Fibroblast of peridontal ligament (primary cell): ENCODE results near the gene SACS.
"Not testable (repeated sequence)": the region's sequence is repeated elsewhere in the genome, so short reads cannot be mapped to it uniquely, and the experiment has no call there.

Source experiments
- DNase-seq: peaks from one replicate; pipeline ENCODE4 v3.0.0-alpha.2; 2010; ENCODE audit errors: extremely low read depth

Gene SACS

DNA sequence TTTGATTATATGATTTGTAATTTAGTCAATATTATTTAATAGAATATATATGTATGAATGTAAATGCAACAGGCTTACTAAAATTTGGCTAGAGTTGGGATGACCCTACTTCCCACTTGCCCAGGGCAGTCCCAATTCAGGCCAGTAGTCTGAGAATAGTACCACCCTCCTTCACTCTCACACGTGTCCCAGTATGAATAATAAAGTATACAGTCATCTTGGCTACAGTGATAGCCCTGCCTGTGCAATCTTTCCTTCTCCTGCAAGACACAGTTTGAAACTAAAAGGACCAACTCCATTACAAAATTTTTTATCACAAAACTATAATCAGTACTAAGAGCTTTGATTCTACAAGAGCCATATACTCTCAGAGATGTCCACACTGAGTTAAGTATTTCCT, 76.2 kb downstream of the SACS start:
- DNase-seq: no peak

- DNase-seq: no peak
These were observed 77.1 kb downstream of the SACS start for GRCh38 chr13:23356368-23356767.

DNA sequence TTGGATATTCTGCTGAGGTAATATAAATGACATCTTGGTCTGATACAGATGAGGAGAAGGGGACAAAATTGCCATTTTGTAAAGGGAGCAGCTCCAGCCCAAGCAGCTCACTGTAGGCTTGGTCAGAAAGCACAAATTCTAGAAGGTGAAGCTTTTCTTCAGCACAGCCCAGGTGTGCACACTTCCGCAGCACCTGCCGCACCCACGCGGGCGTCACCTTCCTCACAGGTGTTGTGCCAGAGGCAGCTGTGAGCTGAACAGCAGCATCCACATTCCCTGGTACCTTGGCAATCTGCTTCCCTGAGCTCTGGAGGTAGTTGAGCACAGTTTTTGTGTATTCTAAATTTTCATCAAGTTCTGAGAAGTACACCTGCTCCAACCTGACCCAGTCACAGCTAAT, 79.0 kb downstream of the SACS start:
- no peak for DNase-seq

DNA sequence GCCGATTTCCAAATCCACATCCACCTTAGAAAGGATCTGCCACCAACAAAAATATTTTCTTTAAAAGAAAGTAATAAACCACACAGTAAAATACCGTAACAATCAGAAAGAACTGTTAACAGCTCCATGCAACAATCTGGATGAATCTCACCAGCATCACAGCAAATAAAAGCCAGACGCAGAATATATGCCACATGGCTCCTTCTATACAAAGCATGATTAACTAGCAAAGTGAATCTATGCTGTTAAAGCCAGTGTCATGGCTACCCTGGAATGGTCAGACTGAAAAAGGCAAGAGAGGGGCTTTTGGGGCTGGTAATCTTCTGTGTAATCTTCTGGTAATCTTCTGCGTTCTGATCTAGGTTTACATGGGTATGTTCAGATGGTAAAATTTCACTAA, 81.3 kb downstream of the SACS start:
- DNase-seq: no peak

- DNase-seq: no peak
These were observed 83.5 kb downstream of the SACS start for GRCh38 chr13:23350009-23350408.

GRCh38 chr13:23349161-23349897, 84.2 kb downstream of the SACS start:
- peak; percentile 89 for DNase-seq

- peak; percentile 30 for DNase-seq
These were observed 85.0 kb downstream of the SACS start for GRCh38 chr13:23348262-23349127.

DNA sequence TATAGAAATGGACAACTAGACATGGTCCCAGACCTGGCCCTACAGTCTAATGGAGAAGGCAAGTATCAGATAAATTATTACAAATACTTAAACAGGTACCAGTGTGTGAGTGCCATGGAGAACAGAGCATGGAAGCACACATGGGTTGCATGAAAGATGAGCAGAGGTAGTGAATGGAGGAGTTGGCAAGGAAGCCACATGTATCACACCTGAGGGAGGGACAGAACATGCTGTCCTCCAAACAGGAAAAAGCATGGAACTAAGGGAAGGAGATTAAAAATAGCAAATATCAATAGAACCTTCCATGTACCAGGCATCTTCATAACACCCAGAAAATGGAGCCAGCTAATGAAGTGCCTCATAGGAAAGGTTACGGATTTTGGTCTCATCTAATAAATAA, 85.9 kb downstream of the SACS start:
- DNase-seq: no peak

DNA sequence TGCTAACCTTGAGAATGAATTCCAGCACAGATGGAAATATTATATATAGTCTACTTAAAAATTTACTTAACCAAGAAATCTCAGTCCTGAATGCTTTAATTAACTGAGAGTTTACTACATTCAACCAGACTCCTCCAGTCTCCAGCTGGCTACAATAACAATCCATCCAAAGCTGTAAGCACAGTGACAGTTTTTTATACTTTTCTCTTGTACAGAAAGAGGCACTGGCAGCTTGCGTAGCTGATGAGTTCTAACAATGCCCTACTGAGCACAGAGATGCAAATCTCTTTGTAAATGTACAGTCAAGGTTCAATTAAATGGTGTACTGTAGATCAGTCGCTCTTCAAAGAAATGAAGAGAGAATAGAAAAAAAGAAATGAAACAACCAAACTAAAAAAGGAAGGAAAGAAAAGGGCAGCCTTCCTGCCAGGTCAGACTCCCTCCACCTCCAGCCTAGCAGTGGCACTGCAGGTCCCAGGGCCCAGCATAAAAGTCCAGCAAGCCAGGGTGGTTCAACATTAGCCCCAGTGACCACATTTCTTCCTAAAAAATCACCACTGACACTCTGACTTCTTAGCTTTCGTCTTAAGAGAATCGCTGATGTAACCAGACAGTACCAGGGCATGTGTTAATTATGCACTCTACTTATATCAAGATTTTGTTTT, 88.4 kb downstream of the SACS start:
- DNase-seq: no peak

- no peak for DNase-seq
These were observed 94.3 kb downstream of the SACS start for GRCh38 chr13:23339225-23339624.

- DNase-seq: no peak
These were observed 103.1 kb downstream of the SACS start for GRCh38 chr13:23330356-23330755.

DNA sequence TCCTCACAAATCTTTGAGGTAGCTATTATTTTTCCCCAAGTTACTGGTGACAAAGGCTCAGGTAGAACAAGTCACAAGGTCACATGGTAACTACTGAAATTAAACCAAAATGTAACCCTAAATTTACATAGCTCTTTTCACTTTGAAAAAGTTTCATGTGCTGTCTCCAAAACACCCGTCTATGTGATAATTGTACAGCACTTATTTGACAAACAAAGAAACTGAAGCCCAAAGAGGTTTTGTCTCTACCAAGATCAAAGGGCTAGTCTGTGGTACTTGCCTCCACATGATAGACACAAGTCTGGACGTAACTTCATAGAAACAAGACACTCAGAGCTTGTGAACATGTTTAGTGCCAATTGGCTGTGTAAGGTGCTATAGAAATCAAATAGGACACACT, 108.3 kb downstream of the SACS start:
- DNase-seq: no peak

- DNase-seq: no peak
These were observed 109.4 kb downstream of the SACS start for GRCh38 chr13:23323946-23324709.

DNA sequence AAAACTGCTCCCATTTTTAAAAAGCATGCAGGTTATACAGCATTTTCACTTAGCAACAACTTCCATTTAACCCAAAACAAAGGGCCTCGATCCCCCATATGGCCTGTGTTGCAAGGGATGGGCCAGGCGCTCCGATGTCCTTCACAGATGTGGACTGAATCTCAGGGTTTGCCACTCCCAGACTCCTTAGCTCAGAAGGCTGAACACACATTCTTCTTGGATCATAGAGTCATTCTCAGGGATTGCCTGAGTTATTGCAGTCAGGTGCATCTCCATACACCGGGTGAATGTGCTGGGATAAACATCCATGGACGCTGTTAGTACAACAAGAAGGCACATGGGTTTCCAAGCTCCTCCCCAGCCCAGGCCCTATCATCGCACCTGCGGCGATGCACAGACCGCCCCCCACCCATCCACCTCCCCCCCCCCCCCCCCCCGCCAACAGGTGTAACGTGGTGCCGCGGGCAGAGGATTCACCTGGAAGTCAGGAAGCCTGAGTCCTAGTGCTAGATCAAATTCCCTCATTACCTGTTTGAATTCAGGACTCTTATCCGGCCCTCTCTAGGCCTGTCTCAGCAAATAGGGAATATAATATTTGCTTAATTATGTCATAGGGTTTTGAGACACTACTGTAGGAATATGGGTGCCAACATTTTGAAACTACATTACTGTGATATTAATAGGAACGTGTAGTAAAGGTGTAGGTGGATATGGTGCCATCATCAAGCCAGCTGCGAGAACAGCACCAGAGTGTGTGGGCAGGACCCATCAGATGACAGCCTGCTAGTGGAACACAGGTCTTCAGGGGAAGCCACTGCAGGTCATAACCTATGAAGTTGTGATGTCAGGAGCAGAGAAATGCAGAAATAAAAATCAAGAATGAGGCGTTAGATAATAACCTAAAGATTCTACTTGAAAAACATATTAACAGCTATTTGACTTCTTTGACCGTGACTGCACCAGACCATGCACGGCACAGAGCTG, 110.9 kb downstream of the SACS start:
- DNase-seq: no peak

- peak; percentile 89 for DNase-seq
These were observed 111.8 kb downstream of the SACS start for GRCh38 chr13:23321535-23322241.

DNA sequence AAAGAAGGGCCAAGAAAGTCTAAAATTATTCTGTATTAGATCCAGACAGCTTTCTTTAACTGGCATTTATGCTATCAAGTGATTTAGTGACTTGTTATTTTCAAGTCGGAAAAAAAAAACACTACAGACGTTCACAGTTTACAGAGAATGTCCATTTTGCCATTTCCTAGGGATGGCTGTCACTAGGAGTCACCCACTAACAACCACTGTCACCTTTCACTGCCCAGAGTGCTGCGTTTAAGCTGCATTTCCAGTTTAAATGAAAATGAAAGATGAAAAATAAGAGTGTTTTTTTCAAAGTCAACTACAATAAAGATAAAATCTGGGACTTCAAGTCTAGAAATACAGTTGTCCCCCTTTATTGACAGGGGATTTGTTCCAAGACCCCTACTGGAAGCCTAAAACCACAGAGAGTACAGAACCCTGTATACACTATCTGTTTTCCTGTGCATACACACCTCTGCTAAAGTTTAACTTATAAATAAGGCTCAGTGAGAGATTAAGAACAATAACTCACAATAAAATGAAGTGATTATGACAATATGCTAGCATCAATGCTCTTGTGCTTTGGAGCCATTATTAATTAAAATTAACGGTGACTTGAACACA, 112.5 kb downstream of the SACS start:
- no peak for DNase-seq

DNA sequence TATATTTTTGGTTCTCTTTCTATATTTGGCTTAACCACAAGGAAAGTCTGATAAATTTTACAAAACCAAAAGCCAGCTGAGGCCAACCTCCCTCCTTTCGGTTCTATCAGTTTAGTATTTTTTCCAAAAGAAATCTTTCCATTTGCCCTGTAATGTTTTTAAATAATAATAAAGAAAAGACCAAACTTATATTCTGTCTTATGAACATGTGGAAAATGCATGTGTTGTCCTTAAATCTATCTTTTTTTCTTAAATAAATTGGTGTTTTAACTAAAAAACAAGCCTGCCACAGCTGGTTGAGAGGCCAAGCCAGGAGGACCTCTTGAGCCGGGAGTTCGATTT, 113.6 kb downstream of the SACS start:
- DNase-seq: no peak

GRCh38 chr13:23314837-23315236, 118.7 kb downstream of the SACS start:
- DNase-seq: not testable (repeated sequence)

GRCh38 chr13:23292586-23292985, 140.9 kb downstream of the SACS start:
- DNase-seq: no peak

- no peak for DNase-seq
These were observed 143.6 kb downstream of the SACS start for GRCh38 chr13:23289917-23290357.
